SH-SY5Y (cell line): Measurements from ENCODE around the gene LRRC56.

Experiments
- GATA2 ChIP-seq: IDR thresholded peaks from 2 replicates; pipeline ENCODE4 v1.6.1; 2011; ENCODE audit warnings: mild to moderate bottlenecking, low read depth, low read length
- GATA3 ChIP-seq: IDR thresholded peaks from 2 replicates; pipeline ENCODE4 v1.6.1; 2011; ENCODE audit warnings: low read depth, mild to moderate bottlenecking, low read length, moderate library complexity

GRCh38 chr11:581752-582151 is 44.4 kb downstream of the LRRC56 start:
- TF ChIP-seq GATA2, result no peak
- TF ChIP-seq GATA3, result no peak
